ENCODE data around the gene RRAS2. TPM values are rescaled to one million over a fixed set of nuclear protein-coding genes. Genes with fewer than 3 reads are reported as not detected.

Gene RRAS2
- polyA plus RNA-seq, 1 of the 3 experiments (the other 2 are of a cell fraction) = 53.3 TPM

DNA sequence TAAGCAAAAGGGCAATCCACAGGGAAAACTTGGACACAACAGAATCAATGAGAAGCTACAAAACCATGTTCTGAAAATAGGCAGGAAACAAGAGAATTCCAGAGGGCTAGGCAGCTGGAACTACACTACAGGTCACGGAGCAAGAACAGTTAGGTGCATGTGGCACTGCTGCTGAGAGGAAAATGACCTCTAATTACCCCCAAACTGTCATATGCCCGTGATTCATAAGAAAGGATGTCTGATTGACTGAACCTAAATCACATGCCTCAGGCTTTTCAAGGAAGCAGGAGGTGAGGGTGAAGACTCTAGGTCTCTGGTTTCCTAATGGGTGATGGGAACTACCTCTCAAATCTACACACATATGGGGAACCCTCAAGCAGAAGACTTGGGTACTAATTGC, 17.9 kb upstream of the RRAS2 start:
- Histone ChIP-seq H3K9me2 (no peaks in the 10 kb centered on the region), H3K36me3 (replicated peaks in 1 of 2; ENCODE audit: control insufficient read depth in 1 of 2, insufficient read depth in 2 of 2, low read length in 1 of 2) (no peaks in the 10 kb centered on the region), H3K4me3 (ENCODE audit: low read depth in 2 of 2, low read length in 1 of 2) (no peak overlapping the region), H3K79me2 (ENCODE audit: insufficient read depth) (no peaks in the 10 kb centered on the region), H3K9me3 (no peaks in the 10 kb centered on the region), H4K20me1 (ENCODE audit: insufficient read depth) (no peaks in the 10 kb centered on the region), H3K27me3 (ENCODE audit: insufficient read depth) (no peaks in the 10 kb centered on the region), H2AFZ (ENCODE audit: low read depth) (no peak overlapping the region), H3K4me2 (no peak overlapping the region), H3F3A (replicated peaks; ENCODE audit: insufficient read depth) (peaks cover 18% of the 10 kb centered on the region), H3K27ac (ENCODE audit: low read depth in 2 of 2, low read length in 1 of 2) (no peak overlapping the region), H3K9ac (no peak overlapping the region), H3K4me1 (ENCODE audit: control insufficient read depth in 1 of 2, insufficient read depth in 2 of 2, low read depth in 1 of 2, low read length in 1 of 2) (peaks cover 0 to 15% of the 10 kb centered on the region in 2 experiments; a peak in 2 of 4 replicates)
- POLR2A ChIA-PET = no interaction called here
- 67% methylated on average over 2 of the region's 2 CpGs for WGBS (ENCODE audit: low lambda C conversion rate)
- DNase-seq = no peak
- CTCF ChIA-PET = interaction anchor here (0.6 to 1.0 kb wide), 2 partner anchors 25 to 78 kb away, joined by 3 read pairs; no protein-coding TSS in a partner anchor
- TF ChIP-seq MEF2A (IDR thresholded peaks at IDR 0.05; ENCODE audit: borderline replicate concordance, low read depth) = no peak
- no peak for TF ChIP-seq RCOR1 (IDR thresholded peaks at IDR 0.05; ENCODE audit: low read length)
- TF ChIP-seq IRF3 (IDR thresholded peaks at IDR 0.05; ENCODE audit: low read depth, low read length) = no peak
- TF ChIP-seq ELF1 (IDR thresholded peaks at IDR 0.05) = no peak
- TF ChIP-seq, protein P1, sequence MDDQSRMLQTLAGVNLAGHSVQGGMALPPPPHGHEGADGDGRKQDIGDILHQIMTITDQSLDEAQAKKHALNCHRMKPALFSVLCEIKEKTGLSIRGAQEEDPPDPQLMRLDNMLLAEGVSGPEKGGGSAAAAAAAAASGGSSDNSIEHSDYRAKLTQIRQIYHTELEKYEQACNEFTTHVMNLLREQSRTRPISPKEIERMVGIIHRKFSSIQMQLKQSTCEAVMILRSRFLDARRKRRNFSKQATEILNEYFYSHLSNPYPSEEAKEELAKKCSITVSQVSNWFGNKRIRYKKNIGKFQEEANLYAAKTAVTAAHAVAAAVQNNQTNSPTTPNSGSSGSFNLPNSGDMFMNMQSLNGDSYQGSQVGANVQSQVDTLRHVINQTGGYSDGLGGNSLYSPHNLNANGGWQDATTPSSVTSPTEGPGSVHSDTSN (IDR thresholded peaks at IDR 0.05) = 0 out of 2 replicates have a peak, but pooled peaks have one; percentile 12
- TF ChIP-seq NFIC (IDR thresholded peaks at IDR 0.05; ENCODE audit: borderline replicate concordance) = no peak

DNA sequence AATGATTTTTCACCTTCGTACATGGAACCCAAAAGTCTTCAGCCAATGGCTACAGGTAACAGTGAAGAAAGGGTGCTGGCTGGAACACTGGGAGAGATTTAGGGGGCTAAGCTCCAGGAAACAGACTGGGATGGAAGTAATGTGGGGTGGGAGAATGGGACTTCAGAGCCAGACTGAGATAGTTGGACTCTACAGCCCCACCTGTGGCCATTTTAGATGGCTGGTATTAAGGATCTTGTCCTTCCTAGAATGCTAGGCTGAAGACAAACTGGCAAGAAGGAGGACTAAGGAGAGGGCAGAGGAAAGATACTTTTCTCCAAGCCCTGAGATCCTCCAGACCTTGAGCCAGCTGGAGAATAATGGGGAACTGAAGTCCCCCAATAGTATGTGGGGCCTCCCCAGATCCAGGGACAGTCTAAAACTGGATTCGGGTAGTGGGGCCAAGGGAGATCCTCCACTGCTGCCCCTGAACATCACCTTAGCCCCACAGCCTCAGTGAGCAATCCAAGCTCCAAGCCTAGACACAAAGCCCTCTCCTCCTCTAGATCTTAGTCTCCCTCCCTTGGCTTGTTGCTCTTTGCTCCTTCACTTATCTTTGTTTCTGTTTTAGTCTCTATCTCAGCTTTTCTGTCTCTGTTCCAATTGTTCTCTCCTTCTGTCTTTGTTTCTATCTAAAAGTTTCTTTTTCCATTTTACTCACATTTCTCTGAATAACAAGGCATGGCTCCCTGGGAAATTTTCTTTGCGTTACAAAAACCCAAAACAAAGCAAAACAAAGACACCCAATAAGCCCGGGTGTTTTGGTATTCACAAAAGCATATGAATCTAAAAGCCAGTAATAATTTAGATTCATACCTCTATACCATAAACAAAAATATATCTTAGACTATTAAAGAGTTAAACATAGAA, 16.2 kb upstream of the RRAS2 start:
- no peak for DNase-seq
- peaks cover 12% of the 10 kb centered on the region for H3F3A ChIP-seq (replicated peaks; ENCODE audit: insufficient read depth)
- H3K9me3 ChIP-seq = no peaks in the 10 kb centered on the region
- CTCF ChIA-PET = interaction anchor here (0.8 to 1.3 kb wide), 2 partner anchors 8 to 43 kb away, joined by 3 read pairs; no protein-coding TSS in a partner anchor
- WGBS (ENCODE audit: low lambda C conversion rate) = 73% methylated on average over 4 of the region's 4 CpGs
- no peak overlapping the region for H3K4me3 ChIP-seq (ENCODE audit: low read depth in 2 of 2, low read length in 1 of 2)
- no peak overlapping the region for H2AFZ ChIP-seq (ENCODE audit: low read depth)
- no peaks in the 10 kb centered on the region for H3K36me3 ChIP-seq (replicated peaks in 1 of 2; ENCODE audit: control insufficient read depth in 1 of 2, insufficient read depth in 2 of 2, low read length in 1 of 2)
- H3K4me1 ChIP-seq (ENCODE audit: control insufficient read depth in 1 of 2, insufficient read depth in 2 of 2, low read depth in 1 of 2, low read length in 1 of 2) = peaks cover 0 to 15% of the 10 kb centered on the region in 2 experiments; a peak in 2 of 4 replicates
- H3K4me2 ChIP-seq = peak overlapping the region; percentile 7; the same call in 1 of the 2 replicates
- peak overlapping the region in 1 of 2 experiments; percentile 22; a peak in 1 of 4 replicates for H3K27ac ChIP-seq (ENCODE audit: low read depth in 2 of 2, low read length in 1 of 2)
- POLR2A ChIA-PET = no interaction called here
- H3K79me2 ChIP-seq (ENCODE audit: insufficient read depth) = no peaks in the 10 kb centered on the region
- TF ChIP-seq CTCF (IDR thresholded peaks at IDR 0.05) (peak; percentile 32; the same call in 1 of the 2 replicates), IRF3 (IDR thresholded peaks at IDR 0.05; ENCODE audit: low read depth, low read length) (no peak)
- no peaks in the 10 kb centered on the region for H4K20me1 ChIP-seq (ENCODE audit: insufficient read depth)
- H3K27me3 ChIP-seq (ENCODE audit: insufficient read depth) = no peaks in the 10 kb centered on the region
- H3K9me2 ChIP-seq = no peaks in the 10 kb centered on the region
- no peak overlapping the region for H3K9ac ChIP-seq

All from SK-N-SH (cell line).